ENCODE measurements around the gene SEMA5A.
A peak's percentile ranks its signal among the peaks of the same experiment; 100 is the strongest.
"Not testable (repeated sequence)": the region's sequence is repeated elsewhere in the genome, so short reads cannot be mapped to it uniquely, and the experiment has no call there.

SEMA5A gene

GRCh38 chr5:9353048-9353447 is 192.8 kb downstream of the SEMA5A start:
- DNase-seq, result not testable (repeated sequence)

- no peak for DNase-seq
Observed at GRCh38 chr5:9351546-9351945, 194.3 kb downstream of the SEMA5A start.

DNA sequence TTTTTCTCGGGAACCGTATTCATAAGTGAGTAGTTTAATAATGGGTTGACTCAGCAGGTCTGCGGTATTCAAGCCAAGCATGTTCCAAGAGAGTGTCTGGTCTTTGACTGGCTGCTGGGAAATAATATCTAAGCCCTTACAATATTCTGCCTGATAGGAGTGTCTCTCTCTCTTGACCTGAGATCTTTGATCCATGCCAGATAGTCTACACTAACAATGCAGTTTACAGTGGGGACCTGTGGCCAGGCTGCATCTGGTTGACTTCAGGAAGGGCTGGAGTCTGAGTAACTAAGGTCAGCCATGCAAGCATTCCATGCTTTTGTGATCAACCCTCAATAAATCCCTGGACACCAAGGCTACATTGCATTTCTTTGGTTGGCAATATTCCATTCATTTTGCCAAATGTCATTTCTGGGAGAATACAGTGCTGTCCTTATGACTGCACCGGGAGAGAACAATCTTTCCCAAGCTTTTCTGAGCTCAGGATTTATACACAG is 195.5 kb downstream of the SEMA5A start:
- no peak for DNase-seq

- DNase-seq, result no peak
Observed at GRCh38 chr5:9348401-9348996, 197.4 kb downstream of the SEMA5A start.

DNA sequence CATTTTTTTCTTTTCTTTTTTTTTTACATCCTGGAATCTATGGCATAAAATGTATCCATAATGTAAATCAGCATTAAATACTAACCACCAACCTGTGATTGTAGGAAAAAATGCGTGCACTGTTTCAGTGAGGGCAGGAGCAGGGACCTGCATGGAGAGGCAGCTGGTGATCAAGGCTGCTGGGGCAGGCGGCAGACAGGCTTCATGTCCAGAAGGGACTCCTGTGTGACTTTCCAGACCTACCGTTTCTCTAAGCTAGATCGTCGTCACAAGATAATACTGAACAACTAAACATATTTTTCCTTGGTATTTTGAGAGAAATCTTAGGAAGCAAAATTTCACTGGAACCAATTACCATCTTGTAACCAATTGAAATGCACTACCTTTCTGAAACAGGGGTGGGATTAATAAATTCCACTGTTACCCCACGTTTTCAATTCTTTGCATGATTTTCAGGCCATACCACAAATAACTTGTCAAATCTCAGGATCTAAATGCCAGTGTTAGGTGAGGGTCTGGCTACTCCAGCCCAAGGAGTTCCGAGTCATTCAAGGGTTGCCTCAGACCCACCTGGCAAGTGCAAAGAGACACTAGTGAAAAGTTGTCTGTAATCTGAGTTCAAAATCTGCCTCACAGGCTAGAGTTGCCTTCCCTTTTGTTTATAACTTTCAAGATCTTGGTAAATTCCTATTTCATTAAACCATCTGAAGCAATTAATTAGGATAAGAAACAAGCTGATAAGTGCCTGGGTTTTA is 198.2 kb downstream of the SEMA5A start:
- DNase-seq, result no peak

DNA sequence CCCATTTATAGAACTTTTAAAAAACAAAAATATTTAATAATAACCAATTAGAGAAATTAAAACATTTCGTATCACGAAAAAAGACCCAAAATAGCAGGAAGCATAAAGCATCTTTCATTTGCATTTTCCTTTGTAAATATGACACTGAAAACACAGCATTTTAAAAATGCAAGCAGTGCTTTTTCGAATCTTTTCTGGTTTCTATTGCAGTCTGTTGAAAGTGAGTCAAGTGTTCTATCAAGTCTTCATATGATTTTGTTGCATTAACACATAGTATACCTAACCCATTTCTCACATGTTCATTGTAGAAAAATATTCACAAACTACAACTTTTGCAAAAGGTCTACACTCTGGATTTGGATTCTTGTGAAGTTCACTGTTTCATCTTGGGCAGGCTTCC is 198.8 kb downstream of the SEMA5A start:
- no peak for DNase-seq

- DNase-seq, result no peak
Observed at GRCh38 chr5:9344751-9345240, 201.1 kb downstream of the SEMA5A start.

- DNase-seq, result no peak
Observed at GRCh38 chr5:9343146-9343850, 202.6 kb downstream of the SEMA5A start.

GRCh38 chr5:9342161-9342787 is 203.6 kb downstream of the SEMA5A start:
- DNase-seq, result no peak

DNA sequence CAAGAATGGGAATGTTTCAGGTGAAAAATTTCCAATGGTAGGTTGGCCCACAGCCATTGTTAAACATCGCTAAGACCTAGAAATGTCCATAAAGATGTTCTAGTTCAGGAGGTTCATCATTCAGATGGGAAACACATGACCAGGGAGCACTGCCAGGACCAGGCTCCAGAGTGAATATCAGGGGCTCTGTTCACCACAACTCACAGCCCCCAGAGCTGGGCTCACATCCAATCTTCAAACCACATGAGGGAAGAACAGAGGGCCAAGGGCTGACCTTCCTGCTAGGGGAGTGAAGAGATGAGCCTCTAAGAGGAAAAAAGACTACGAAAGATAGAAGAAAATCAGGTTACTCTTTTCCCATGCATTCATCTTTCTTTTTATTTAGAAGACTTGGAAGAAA is 205.8 kb downstream of the SEMA5A start:
- no peak for DNase-seq

- DNase-seq, result peak in 1 of 2 experiments; percentile 13
Observed at GRCh38 chr5:9339206-9339818, 206.6 kb downstream of the SEMA5A start.

GRCh38 chr5:9338796-9339195 is 207.1 kb downstream of the SEMA5A start:
- DNase-seq, result no peak

DNA sequence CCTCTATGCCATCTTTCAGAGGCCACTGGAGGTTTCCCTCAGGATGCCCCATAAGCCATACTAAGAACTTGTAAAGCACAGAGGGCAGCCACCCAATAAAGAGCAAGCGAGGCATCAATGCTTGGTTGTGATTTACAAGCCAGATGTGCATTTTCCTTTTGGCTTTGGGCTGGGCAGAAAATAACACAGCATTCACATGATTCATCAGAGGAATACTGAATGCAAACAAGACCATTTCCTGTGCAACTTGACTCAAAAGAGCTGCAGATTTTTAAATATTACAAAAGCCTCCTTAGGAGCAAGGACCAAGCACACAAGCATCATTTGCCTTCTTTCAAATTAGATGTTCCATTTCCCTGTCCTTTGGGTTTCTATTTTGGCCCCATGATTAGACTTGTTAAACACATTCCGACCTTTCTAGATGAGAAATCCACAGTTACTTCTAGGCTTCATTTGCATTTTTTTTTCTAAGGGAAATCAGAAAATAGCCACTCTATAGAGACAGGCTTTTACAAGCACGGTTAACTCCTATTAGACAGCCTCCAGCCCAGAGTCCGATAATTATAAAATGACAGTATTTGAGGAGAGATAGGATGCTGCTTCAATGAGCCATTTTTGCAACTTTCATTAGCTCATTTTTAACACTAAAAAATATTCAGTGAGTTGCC is 207.8 kb downstream of the SEMA5A start:
- no peak for DNase-seq

DNA sequence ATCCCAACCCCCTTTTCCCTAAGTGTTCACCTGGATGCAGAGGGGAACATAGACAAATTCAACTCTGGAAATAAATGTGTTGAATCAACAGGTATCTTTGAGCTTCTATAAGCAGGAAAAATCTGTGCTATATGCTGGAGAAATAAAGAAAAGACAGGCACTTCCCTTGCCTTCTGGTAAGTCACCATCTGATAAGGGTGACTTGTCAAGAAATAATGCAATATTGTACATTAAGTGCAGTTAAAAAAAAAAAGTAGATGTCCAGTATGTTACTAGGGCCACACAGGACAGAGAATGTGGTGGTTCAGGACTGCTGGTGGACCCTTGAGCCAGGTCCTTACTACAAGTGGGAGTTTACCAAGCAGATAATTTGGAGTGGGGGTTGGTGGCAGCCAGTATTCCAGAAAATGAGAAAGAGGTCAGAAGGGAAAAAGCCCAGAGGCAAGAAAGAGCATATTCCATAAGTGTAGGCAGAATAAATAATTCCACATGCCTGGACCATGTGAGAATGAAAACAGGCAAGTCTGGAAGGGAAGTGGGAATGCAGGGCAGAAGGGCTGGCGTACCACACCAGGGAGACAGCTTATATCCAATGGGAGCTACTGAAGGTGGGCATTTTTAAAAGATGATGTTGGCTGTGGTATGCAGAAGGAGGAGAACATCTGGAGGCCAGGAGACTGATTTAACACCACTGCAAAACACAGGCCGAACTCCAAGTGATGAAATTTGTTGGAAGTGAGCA is 209.9 kb downstream of the SEMA5A start:
- DNase-seq, result no peak

DNA sequence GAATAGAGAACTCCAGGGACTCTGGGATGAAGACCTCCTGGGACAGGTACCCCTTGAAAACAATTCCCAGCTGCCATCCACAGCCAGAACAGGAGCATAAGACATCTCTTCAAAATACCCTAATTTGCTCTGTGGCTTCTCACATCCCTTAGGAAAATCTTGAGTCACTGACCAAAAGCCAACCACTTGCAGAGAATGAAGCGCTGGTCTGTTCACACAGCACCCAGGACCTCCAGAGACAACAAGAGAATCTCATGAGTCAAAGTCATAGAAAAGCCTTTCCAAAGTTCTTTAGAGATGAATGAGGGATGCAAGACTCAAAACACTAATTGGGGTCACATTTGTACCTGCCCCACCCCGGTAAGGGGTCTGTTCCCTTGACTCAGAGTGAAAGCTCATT is 210.6 kb downstream of the SEMA5A start:
- no peak for DNase-seq

DNA sequence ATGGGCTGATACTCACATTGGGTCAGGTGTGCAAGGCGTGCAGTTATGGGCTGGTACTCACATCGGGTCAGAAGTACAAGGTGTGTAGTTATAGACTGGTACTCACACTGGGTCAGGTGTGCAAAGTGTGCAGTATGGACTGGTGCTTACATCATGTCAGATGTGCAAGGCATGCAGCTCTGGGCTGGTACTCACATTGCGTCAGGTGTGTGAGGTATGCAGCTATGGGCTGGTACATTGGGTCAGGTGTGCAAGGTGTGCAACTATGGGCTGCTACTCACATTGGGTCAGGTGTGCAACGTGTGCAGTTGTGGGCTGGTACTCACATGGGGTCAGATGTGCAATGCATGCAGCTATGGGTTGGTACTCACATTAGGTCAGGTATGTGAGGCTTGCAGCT is 213.8 kb downstream of the SEMA5A start:
- no peak for DNase-seq

DNA sequence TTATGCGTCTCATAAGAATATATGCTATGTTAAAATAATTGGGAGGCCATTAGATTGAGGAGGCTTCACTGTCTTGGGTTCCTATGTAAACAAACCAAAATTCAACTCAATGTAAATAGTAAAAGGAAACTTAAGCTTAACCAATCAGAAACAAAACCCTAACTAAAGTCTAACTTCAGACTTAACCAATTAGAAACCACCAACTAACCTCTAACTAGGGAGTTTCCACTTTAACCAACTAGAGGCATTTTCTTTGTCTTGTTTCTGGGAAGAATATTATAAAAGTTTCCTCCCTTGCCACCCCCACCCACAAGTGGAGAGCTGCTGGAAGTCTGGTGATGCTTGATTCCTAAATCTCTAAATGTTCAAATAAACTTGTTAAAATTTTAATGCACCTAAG is 214.5 kb downstream of the SEMA5A start:
- no peak for DNase-seq

DNA sequence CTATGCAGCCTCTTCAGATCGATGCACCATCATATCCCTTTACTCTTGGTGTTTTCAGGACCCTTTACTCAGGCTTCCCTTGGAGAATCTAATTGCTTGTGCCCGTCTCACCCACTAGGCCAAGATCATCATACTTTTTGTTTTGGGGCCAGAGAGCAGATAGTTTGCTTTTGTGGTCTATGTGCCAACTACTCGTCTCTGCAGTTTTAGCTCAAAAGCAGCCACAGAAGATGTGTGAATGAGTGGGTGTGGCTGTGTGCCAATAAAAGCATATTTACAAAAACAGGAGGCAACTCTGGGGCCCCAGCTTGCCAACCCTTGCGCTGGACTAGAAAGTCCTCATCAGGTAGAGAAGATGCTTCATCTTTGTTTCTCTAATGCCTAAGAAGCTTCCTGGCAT is 216.8 kb downstream of the SEMA5A start:
- no peak for DNase-seq

DNA sequence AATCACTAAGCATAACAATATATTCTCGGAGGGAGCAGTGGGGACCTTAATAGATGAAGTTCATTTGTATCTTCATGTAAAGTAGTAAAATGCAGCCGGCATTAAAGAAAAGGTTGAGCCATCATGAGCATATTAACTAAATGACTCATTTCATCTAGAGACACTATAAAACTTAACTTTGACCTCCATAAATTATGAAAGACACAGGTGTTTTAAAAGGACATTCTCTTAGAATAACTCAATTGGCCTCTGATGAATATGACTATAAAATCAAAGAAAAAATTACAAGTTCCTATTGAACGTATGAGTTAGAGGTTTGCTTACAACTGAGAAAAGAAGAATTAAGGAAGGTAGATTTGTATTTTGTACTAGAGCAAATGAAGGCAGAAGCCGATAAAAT is 220.3 kb downstream of the SEMA5A start:
- DNase-seq, result no peak

DNA sequence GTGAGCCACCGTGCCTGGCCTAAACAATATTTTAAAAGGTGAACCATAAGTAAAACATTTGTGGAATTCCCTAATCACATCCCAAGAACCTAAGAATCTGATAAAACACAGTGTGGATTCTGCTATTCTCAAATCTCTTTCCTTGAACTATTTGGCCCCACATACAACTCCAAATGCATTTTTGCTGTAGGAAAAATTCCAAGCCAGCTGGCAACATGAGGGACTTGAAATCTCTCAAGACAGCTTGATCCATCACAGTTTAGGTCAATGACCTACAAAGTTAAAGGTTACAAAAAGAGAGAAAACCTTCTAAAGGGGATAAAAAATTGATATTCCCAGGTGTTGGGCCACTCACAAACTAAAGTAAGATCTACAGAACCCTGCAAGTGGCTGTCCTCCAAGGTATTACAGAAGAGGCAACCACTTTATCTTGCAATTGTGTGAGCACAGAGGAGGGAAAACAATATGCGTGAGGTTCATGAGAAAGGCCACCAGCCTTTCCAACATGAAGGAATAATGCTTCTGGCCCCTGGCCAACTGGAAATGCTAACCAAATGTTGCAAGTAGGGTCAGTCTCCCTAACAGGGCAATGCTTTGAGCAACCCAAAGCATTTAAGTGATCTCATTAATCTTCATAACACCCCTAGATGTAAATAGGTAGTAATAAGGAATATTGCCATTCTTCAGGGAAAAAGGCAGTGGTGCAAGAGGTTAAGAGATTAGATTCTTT is 221.4 kb downstream of the SEMA5A start:
- no peak for DNase-seq

- DNase-seq, result no peak
Observed at GRCh38 chr5:9320652-9321051, 225.2 kb downstream of the SEMA5A start.

All from AML-193 (cell line).